ENCODE measurements around the gene TMEM63C. TPM values are rescaled to one million over a fixed set of nuclear protein-coding genes. Genes with fewer than 3 reads are reported as not detected.
"Not testable (repeated sequence)": the region's sequence is repeated elsewhere in the genome, so short reads cannot be mapped to it uniquely, and the experiment has no call there.

Gene TMEM63C
- total and polyA plus RNA-seq, 11 donors: 0.01 to 4.0 (median 1.7) TPM; not detected in 1

GRCh38 chr14:77161011-77161410 lies 20.6 kb upstream of the TMEM63C start:
- H3K27ac ChIP-seq: no peak overlapping the region
- WGBS, 4 donors: 65 to 77% (median 74%) methylated on average over 4 of the region's 4 CpGs
- H3K9me3 ChIP-seq: no peaks in the 10 kb centered on the region
- no peaks in the 10 kb centered on the region for H3K36me3 ChIP-seq
- intact Hi-C loops (cut with DNase I): no loop called here
- TF ChIP-seq POLR2A (IDR thresholded peaks at IDR 0.05) (no peak), CTCF (IDR thresholded peaks at IDR 0.05) (no peak)
- H3K4me3 ChIP-seq: no peak overlapping the region
- peaks cover 0 to 12% (median 0%) of the 10 kb centered on the region in 12 donors for H3K4me1 ChIP-seq
- ATAC-seq (no peak), DNase-seq (no peak)
- peaks cover 0 to 9% (median 5%) of the 10 kb centered on the region in 9 donors for H3K27me3 ChIP-seq

- intact Hi-C loops (cut with DNase I): no loop called here
- H3K4me1 ChIP-seq: no peaks in the 10 kb centered on the region
- ATAC-seq: no peak
Measured at GRCh38 chr14:77170045-77170444, 11.6 kb upstream of the TMEM63C start.

GRCh38 chr14:77172916-77173315 lies 8.7 kb upstream of the TMEM63C start:
- DNase-seq: no peak
- TF ChIP-seq POLR2A (IDR thresholded peaks at IDR 0.05): no peak
- TF ChIP-seq CTCF (IDR thresholded peaks at IDR 0.05): no peak
- no peak for ATAC-seq
- Histone ChIP-seq H3K27ac (no peak overlapping the region), H3K4me1 (no peaks in the 10 kb centered on the region), H3K27me3 (no peaks in the 10 kb centered on the region), H3K9me3 (peaks cover 0 to 25% (median 16%) of the 10 kb centered on the region in 12 donors), H3K4me3 (no peak overlapping the region), H3K36me3 (no peaks in the 10 kb centered on the region)
- 76 to 78% (median 78%) methylated on average over 5 of the region's 5 CpGs for WGBS, 4 donors
- intact Hi-C loops (cut with DNase I): no loop called here

More at GRCh38 chr14:77170045-77170444, 11.6 kb upstream of the TMEM63C start:
- no peak overlapping the region for H3K27ac ChIP-seq
- TF ChIP-seq POLR2A (IDR thresholded peaks at IDR 0.05) (no peak), CTCF (IDR thresholded peaks at IDR 0.05) (no peak)
- DNase-seq: no peak
- no peaks in the 10 kb centered on the region for H3K27me3 ChIP-seq
- peaks cover 0 to 25% (median 16%) of the 10 kb centered on the region in 12 donors for H3K9me3 ChIP-seq
- WGBS, 4 donors: 54 to 65% (median 56%) methylated on average over 3 of the region's 3 CpGs
- no peaks in the 10 kb centered on the region for H3K36me3 ChIP-seq
- no peak overlapping the region for H3K4me3 ChIP-seq

- intact Hi-C loops (cut with DNase I); DNase-seq; H3K4me1 ChIP-seq; H3K27ac ChIP-seq; H3K4me3 ChIP-seq; ATAC-seq; H3K27me3 ChIP-seq; H3K36me3 ChIP-seq: not testable (repeated sequence)
- H3K9me3 ChIP-seq: peaks cover 0 to 19% (median 15%) of the 10 kb centered on the region in 12 donors
- WGBS, 4 donors: 85 to 92% (median 88%) methylated on average over 9 of the region's 9 CpGs
Measured at GRCh38 chr14:77173911-77174617, 7.5 kb upstream of the TMEM63C start.
